Pulmonary artery endothelial cell (primary cell): Measurements from ENCODE around the gene TCF3. TPM values are rescaled to one million over a fixed set of nuclear protein-coding genes. Genes with fewer than 3 reads are reported as not detected.

ENCODE experiments used
- DNase-seq: peaks from one replicate; pipeline ENCODE4 v3.0.0-alpha.2; 2011; ENCODE audit warnings: low read depth, low spot score
- total RNA-seq: library from RNA; depleted of rRNA; stranded (reverse); fragments of >200 nt; gene quantifications from 2 replicates; pipeline ENCODE4 v1.2.3, GENCODE V29; 2014

Gene TCF3
- total RNA-seq, 1 donor from 2014 or later, result 150 TPM

- no peak for DNase-seq
These were observed 85.1 kb downstream of the TCF3 start for GRCh38 chr19:1567116-1567847.

GRCh38 chr19:1566392-1567115 is 85.9 kb downstream of the TCF3 start:
- peak; percentile 60 for DNase-seq

GRCh38 chr19:1563251-1563650 is 89.2 kb downstream of the TCF3 start:
- no peak for DNase-seq

- no peak for DNase-seq
These were observed 91.1 kb downstream of the TCF3 start for GRCh38 chr19:1561236-1561842.

GRCh38 chr19:1560286-1560882 is 92.0 kb downstream of the TCF3 start:
- no peak for DNase-seq

Other genes with a start within 250 kb of the TCF3 start
- 94.8 and 106 TPM in 2 replicates for gene DAZAP1, start 245.0 kb downstream of the TCF3 start, total RNA-seq
- 343 and 371 TPM in 2 replicates for gene RPS15, start 214.2 kb downstream of the TCF3 start, total RNA-seq
- 0.04 and 0.26 TPM in 2 replicates for gene APC2, start 202.5 kb downstream of the TCF3 start, total RNA-seq
- 17.5 and 18.5 TPM in 2 replicates for gene C19orf25, start 173.4 kb downstream of the TCF3 start, total RNA-seq
- 0.59 and 0.92 TPM in 2 replicates for gene PCSK4, start 162.3 kb downstream of the TCF3 start, total RNA-seq
- 0.53 and 0.60 TPM in 2 replicates for gene REEP6, start 161.4 kb downstream of the TCF3 start, total RNA-seq
- gene ADAMTSL5, start 139.6 kb downstream of the TCF3 start, total RNA-seq, result 0.04 and 0.07 TPM in 2 replicates
- not detected in 2 replicates for gene PLK5, start 128.5 kb downstream of the TCF3 start, total RNA-seq
- gene MEX3D, start 84.3 kb downstream of the TCF3 start, total RNA-seq, result 90.1 and 97.9 TPM in 2 replicates
- 124 and 158 TPM in 2 replicates for gene MBD3, start 59.8 kb downstream of the TCF3 start, total RNA-seq
- gene UQCR11, start 47.2 kb downstream of the TCF3 start, total RNA-seq, result 81.8 and 81.9 TPM in 2 replicates
- gene ONECUT3, start 100.9 kb upstream of the TCF3 start, total RNA-seq, result not detected in 2 replicates
- gene ATP8B3, start 159.7 kb upstream of the TCF3 start, total RNA-seq, result 0.92 and 3.3 TPM in 2 replicates
- gene REXO1, start 195.9 kb upstream of the TCF3 start, total RNA-seq, result 6.5 and 6.8 TPM in 2 replicates
- 7.0 and 9.8 TPM in 2 replicates for gene KLF16, start 211.0 kb upstream of the TCF3 start, total RNA-seq
- 77.4 and 128 TPM in 2 replicates for gene ABHD17A, start 232.9 kb upstream of the TCF3 start, total RNA-seq